Chondrocyte (in vitro differentiated cells): ENCODE data around the gene ADRA2B. TPM values are rescaled to one million over a fixed set of nuclear protein-coding genes. Genes with fewer than 3 reads are reported as not detected.

Experiments used
- DNase-seq: peaks from one replicate; pipeline ENCODE4 v3.0.0; 2021; ENCODE audit warnings: mixed read lengths, low spot score
- H3K27ac Mint-ChIP-seq: one replicate; pipeline ENCODE4 v1.8.0; 2021; ENCODE audit warnings: mild to moderate bottlenecking, moderate library complexity, mixed read lengths; ENCODE audit not compliant: unreplicated experiment
- H3K27me3 Mint-ChIP-seq: 2 replicates; pipeline ENCODE4 v1.8.0; 2021; ENCODE audit warnings: low read depth, mixed read lengths
- H3K36me3 Mint-ChIP-seq: 2 replicates; pipeline ENCODE4 v1.8.0; 2021; ENCODE audit warnings: low read depth, mixed read lengths
- H3K4me1 Mint-ChIP-seq: 2 replicates; pipeline ENCODE4 v1.8.0; 2021; ENCODE audit warnings: low read depth, mild to moderate bottlenecking, mixed read lengths
- H3K4me3 Mint-ChIP-seq: one replicate; pipeline ENCODE4 v1.8.0; 2021; ENCODE audit warnings: mild to moderate bottlenecking, moderate library complexity, mixed read lengths; ENCODE audit not compliant: unreplicated experiment
- H3K9me3 Mint-ChIP-seq: 2 replicates; pipeline ENCODE4 v1.8.0; 2021; ENCODE audit warnings: low read depth, mixed read lengths
- total RNA-seq: library from RNA; stranded (reverse); gene quantifications from 3 replicates; pipeline ENCODE4 v1.2.1, GENCODE V29; 2021
- TF ChIP-seq, protein P1 (sequence below): fragments of 200-600 bp; sonication (generic); IDR thresholded peaks from 2 replicates; pipeline ENCODE4 v1.5.0; 2021; ENCODE audit warnings: antibody characterized with exemption, mild to moderate bottlenecking, moderate library complexity

ADRA2B gene
- total RNA-seq, 1 donor from 2014 or later = 0.07 TPM

DNA sequence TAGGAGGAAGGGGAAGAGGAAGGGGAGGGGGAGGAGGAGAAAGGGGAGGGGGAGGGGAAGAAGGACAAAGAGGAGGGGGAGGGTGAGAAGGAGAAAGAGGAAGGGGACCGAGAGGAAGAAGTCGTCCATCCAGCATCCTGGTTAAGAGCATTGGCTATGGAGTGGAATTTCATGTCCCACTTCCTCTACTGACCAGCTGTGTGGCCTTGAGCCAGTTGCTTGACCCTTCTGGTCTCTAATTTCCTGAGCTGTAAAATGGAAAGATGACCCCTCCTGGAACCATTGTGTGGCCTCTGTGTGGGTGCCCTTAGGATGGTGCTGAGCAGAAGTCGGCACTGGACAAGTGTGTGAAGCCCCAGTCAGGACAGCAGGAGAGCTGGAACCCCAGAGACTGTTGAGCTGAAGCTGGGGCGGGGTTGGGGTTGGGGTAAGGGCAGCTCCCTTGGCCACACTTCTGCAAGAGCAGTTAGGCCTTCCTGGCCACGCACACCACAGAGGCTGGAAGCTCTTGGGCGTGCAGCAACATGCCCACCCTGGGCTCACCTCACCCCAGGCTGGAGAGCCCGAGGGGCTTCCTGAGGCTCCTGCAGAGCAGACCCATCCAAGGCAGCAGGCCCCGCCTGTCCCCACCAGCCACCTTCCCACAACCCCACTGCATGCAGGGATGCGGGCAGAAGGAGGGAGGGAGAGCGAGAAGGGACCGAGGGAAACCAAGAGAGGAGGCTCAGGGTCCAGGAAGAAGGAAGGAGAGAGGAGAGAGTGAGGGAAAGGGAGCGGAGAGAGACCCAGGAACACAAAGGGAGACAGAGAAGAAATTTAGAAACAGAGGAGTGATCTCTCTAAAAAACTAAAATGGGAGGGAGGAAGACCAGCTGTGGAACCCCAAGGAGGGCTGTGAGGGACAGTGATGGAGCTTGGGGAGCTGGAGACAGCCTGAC lies 16.2 kb downstream of the ADRA2B start:
- no peak for DNase-seq
- Mint-ChIP-seq H3K9me3 (peaks cover 3% of the 10 kb centered on the region), H3K4me1 (peaks cover 8% of the 10 kb centered on the region), H3K27me3 (no peaks in the 10 kb centered on the region), H3K4me3 (no peak overlapping the region), H3K36me3 (peaks cover 2% of the 10 kb centered on the region), H3K27ac (no peak overlapping the region)
- TF ChIP-seq, protein P1, sequence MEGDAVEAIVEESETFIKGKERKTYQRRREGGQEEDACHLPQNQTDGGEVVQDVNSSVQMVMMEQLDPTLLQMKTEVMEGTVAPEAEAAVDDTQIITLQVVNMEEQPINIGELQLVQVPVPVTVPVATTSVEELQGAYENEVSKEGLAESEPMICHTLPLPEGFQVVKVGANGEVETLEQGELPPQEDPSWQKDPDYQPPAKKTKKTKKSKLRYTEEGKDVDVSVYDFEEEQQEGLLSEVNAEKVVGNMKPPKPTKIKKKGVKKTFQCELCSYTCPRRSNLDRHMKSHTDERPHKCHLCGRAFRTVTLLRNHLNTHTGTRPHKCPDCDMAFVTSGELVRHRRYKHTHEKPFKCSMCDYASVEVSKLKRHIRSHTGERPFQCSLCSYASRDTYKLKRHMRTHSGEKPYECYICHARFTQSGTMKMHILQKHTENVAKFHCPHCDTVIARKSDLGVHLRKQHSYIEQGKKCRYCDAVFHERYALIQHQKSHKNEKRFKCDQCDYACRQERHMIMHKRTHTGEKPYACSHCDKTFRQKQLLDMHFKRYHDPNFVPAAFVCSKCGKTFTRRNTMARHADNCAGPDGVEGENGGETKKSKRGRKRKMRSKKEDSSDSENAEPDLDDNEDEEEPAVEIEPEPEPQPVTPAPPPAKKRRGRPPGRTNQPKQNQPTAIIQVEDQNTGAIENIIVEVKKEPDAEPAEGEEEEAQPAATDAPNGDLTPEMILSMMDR = no peak

DNA sequence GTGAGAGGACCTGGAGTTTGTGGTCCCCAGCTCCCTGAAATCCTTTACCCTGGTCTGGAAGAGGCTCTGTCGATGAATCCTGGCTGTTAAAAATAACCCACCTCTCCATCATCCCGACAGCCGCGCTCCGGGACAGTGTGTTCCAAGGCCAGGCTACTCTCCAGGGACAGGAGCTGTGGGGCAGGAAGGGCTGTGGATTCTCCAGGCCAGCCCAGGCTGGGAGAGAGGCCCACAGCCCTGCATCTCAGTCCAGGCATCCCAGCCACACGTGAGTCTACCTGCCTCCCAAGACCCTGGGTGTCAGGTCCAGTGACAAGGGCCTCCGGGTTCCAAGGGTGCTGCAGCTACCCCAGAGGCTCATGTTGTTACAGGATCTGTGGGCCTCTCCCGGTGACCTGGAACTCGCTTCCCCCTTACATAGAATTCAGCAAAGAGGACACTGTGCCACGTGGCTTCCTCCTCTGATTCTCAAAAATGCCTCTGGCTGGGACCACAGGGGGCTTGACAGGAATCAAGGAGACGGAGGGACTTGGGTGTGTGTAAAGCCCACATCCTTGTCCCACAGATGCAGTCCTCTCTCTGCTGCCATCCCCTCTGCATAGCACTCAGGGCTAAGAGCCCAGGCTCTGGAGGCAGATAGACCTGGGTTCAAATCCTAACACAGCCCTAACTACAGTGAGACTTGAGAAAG lies 17.3 kb downstream of the ADRA2B start:
- no peaks in the 10 kb centered on the region for H3K9me3 Mint-ChIP-seq
- peaks cover 4% of the 10 kb centered on the region for H3K27me3 Mint-ChIP-seq
- no peak for DNase-seq
- no peak overlapping the region for H3K4me3 Mint-ChIP-seq
- TF ChIP-seq, protein P1 = no peak
- H3K36me3 Mint-ChIP-seq = no peaks in the 10 kb centered on the region
- no peak overlapping the region for H3K27ac Mint-ChIP-seq
- H3K4me1 Mint-ChIP-seq = peaks cover 8% of the 10 kb centered on the region

DNA sequence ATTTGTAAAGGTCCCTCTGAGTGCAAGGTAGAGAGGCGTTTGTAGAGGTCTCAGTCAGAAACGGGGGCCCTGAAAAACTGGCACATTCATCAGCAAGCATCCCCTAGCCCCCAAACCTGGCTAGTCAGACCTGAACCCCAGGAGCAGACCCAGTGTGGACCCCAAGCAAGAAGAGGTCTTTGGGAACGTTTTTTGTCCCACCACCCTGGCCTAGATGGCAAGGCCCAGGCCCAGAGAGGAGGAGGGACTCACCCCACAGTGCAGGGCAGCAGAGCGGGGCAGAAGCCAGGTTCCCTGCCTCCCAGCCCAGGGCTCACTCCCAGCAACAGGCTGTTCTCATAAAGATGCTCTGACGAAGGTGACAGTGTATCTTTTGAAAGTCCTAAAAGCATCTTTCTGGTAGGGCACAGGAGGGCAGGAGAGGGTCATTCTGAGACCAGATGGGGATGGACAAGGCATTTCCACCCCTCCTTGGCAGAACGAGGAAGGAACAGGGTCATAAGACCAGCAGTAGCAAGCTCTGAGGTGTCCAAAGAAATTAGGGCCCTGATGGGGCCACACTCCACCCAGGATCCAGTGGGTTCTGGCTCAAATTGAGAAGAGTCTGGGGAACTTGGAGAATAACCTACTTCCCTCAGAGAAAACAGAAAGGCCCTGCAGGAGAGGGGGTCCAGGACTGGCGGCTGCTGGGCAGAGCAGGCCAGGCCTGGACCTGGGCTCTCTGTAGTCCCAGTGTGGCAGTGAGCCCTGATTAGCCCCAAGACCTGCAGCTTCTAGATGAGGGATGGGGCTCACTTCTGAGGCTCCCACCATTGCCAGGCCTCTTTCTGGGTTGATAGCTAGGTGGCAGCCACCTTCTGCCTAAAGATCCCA lies 18.2 kb downstream of the ADRA2B start:
- no peak for DNase-seq
- Mint-ChIP-seq H3K4me1 (peaks cover 8% of the 10 kb centered on the region), H3K4me3 (no peak overlapping the region), H3K9me3 (no peaks in the 10 kb centered on the region), H3K36me3 (no peaks in the 10 kb centered on the region), H3K27me3 (peaks cover 7% of the 10 kb centered on the region), H3K27ac (no peak overlapping the region)
- TF ChIP-seq, protein P1 = no peak

DNA sequence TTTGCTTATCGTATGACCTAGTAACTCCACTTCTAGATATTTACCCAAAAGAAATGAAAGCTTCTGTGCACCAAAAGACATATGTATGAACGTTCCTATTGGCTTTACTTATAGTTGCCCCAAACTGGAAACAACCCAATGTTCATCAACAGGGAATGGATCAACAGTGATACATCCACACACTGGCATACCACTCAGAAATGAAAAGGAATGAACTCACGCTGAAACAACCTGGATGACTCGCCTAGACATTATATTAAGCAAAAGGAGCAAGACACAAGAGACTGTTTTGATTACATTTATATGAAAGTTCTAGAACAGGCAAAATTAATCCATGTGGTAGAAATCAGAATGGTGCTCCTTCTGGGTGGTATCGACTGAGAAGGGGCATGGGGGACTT lies 18.9 kb downstream of the ADRA2B start:
- Mint-ChIP-seq H3K9me3 (no peaks in the 10 kb centered on the region), H3K27ac (no peak overlapping the region), H3K4me1 (peaks cover 8% of the 10 kb centered on the region), H3K4me3 (no peak overlapping the region), H3K27me3 (peaks cover 7% of the 10 kb centered on the region), H3K36me3 (no peaks in the 10 kb centered on the region)
- no peak for DNase-seq
- TF ChIP-seq, protein P1 = no peak
